Measurements from ENCODE around the gene CDCA8. TPM values are rescaled to one million over a fixed set of nuclear protein-coding genes. Genes with fewer than 3 reads are reported as not detected.

The CDCA8 gene
- total and polyA plus RNA-seq, 2 of the 8 experiments (the other 6 are each of a cell fraction or from before 2014, with no cell fraction given): 43.9 to 46.2 TPM

- TF ChIP-seq CHD7 (IDR thresholded peaks at IDR 0.05; ENCODE audit: insufficient replicate concordance, low read length) (no peak), TBP (IDR thresholded peaks at IDR 0.05; ENCODE audit: low read depth, low read length) (no peak), SP2 (IDR thresholded peaks at IDR 0.05; ENCODE audit: low read length) (no peak), RNF2 (IDR thresholded peaks at IDR 0.05; ENCODE audit: borderline replicate concordance, low read depth, low read length, missing control alignments, poor library complexity, severe bottlenecking) (no peak), NANOG (IDR thresholded peaks at IDR 0.05; ENCODE audit: insufficient read depth, low read depth, low read length, poor library complexity, severe bottlenecking) (no peak), SP4 (IDR thresholded peaks at IDR 0.05; ENCODE audit: low read length) (no peak)
Measured at GRCh38 chr1:37755951-37756560, 63.7 kb downstream of the CDCA8 start (continued).

Measured in H1 (cell line).